HL-60 (cell line): ENCODE results near the gene PITPNC1.

Experiments
- GABPA ChIP-seq: IDR thresholded peaks from 2 replicates; pipeline ENCODE4 v1.6.1; 2012; ENCODE audit warnings: low read depth
- POLR2AphosphoS5 ChIP-seq: IDR thresholded peaks from 2 replicates; pipeline ENCODE4 v1.6.1; 2012; ENCODE audit warnings: low read depth
- REST ChIP-seq: IDR thresholded peaks from 2 replicates; pipeline ENCODE4 v1.6.1; 2012; ENCODE audit warnings: low read depth; ENCODE audit not compliant: insufficient replicate concordance
- SPI1 ChIP-seq: IDR thresholded peaks from 2 replicates; pipeline ENCODE4 v1.6.1; 2012; ENCODE audit warnings: low read depth, mild to moderate bottlenecking, borderline replicate concordance
- TF ChIP-seq, protein P1 (sequence below): IDR thresholded peaks from one replicate; pipeline ENCODE4 v1.5.1; 2011; ENCODE audit warnings: low read length, control low read depth, inconsistent platforms; ENCODE audit not compliant: insufficient read depth

DNA sequence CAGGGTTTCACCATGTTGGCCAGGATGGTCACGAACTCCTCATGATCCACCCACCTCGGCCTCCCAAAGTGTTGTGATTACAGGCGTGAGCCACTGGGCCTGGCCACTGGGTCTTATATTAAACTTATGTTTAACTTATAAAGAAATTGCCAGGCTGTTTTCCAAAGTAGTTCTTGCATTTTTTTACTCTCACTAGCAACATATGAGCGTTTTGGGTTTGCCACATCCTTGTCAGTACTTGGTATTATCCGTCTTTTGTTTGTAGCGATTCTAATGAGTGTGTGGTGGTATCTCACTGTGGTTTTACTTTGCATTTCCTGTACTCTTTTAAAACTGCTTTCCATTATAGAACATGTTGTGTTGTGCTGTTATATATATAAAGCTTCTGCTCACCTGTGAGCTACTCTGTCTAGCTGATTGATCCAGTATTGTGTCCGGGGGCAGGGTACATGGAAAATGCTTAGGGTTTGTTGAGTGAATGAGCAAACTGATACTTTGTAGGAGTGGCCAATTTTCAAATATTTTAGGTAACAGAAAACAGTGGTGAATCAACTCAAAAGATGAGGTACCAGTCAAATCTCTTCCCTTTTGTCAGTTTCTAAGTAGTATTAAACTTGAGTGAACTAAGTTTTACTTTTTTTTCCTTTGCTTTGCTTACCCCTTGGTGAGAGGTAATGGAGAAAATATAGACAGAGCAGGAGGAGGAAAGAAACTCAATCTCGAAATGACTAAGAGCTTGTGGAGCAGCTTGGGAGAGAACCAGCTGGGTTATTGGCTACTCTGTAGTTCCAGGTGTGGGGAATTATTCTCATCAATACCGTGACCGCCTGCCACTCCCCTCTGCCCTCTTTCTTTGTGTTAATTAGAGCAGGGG is 75.8 kb downstream of the PITPNC1 start:
- TF ChIP-seq POLR2AphosphoS5 (no peak), REST (no peak), GABPA (no peak), SPI1 (no peak)
- TF ChIP-seq, protein P1, sequence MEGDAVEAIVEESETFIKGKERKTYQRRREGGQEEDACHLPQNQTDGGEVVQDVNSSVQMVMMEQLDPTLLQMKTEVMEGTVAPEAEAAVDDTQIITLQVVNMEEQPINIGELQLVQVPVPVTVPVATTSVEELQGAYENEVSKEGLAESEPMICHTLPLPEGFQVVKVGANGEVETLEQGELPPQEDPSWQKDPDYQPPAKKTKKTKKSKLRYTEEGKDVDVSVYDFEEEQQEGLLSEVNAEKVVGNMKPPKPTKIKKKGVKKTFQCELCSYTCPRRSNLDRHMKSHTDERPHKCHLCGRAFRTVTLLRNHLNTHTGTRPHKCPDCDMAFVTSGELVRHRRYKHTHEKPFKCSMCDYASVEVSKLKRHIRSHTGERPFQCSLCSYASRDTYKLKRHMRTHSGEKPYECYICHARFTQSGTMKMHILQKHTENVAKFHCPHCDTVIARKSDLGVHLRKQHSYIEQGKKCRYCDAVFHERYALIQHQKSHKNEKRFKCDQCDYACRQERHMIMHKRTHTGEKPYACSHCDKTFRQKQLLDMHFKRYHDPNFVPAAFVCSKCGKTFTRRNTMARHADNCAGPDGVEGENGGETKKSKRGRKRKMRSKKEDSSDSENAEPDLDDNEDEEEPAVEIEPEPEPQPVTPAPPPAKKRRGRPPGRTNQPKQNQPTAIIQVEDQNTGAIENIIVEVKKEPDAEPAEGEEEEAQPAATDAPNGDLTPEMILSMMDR: no peak
